22Rv1 (cell line): Measurements from ENCODE around the gene TPRG1L.

Experiments used
- ZFX ChIP-seq: fragments of 450-650 bp; IDR thresholded peaks from 2 replicates; pipeline ENCODE4 v1.6.1; 2017; ENCODE audit warnings: antibody characterized with exemption, borderline replicate concordance
- TF ChIP-seq, protein P1 (sequence below): fragments of 450-650 bp; IDR thresholded peaks from 2 replicates; pipeline ENCODE4 v1.5.1; 2017; ENCODE audit warnings: mild to moderate bottlenecking

DNA sequence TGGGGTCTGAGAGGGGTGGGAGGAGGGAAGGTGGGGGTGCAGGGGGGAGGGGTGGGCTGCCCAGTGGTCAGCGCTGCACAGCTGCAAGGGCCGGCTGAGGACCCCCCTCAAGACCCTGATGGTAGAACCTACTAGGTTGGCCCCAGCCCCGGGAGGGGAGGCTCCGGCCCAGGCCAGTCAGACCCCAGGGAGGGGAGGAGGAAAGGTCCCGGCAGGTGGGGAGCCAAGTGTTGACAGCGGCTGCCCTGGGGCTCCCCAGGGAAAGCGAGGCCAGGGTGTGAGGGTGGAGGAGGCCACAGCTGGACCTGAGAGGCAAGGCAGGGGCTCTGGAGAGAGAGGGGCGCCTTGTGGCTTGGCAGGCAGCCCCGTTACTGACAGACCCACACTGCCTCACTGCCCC, 44.6 kb upstream of the TPRG1L start:
- TF ChIP-seq, protein P1, sequence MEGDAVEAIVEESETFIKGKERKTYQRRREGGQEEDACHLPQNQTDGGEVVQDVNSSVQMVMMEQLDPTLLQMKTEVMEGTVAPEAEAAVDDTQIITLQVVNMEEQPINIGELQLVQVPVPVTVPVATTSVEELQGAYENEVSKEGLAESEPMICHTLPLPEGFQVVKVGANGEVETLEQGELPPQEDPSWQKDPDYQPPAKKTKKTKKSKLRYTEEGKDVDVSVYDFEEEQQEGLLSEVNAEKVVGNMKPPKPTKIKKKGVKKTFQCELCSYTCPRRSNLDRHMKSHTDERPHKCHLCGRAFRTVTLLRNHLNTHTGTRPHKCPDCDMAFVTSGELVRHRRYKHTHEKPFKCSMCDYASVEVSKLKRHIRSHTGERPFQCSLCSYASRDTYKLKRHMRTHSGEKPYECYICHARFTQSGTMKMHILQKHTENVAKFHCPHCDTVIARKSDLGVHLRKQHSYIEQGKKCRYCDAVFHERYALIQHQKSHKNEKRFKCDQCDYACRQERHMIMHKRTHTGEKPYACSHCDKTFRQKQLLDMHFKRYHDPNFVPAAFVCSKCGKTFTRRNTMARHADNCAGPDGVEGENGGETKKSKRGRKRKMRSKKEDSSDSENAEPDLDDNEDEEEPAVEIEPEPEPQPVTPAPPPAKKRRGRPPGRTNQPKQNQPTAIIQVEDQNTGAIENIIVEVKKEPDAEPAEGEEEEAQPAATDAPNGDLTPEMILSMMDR, result no peak
- no peak for TF ChIP-seq ZFX
